SK-N-SH (cell line): Measurements from ENCODE around the gene LRRK2. TPM values are rescaled to one million over a fixed set of nuclear protein-coding genes. Genes with fewer than 3 reads are reported as not detected.

ENCODE experiments used
- CTCF ChIA-PET: fragments of 300-600, 350-600 bp; formaldehyde crosslinking; extraction: SDS; loops from one replicate; lab custom pipeline; 2021; lab: Yijun Ruan, JAX
- POLR2A ChIA-PET: fragments of 350-600 bp; sonication (Branson Sonifier 250); formaldehyde crosslinking; extraction: SDS; loops from one replicate; lab custom pipeline; 2020; ENCODE audit warnings: antibody characterized with exemption, inconsistent platforms; lab: Yijun Ruan, JAX
- DNase-seq: peaks from one replicate; pipeline ENCODE4 v3.0.0; 2012
- H2AFZ ChIP-seq: fragments of 200-600 bp; sonication (generic); 2 replicates; pipeline ENCODE4 v1.8.1; 2016; ENCODE audit warnings: antibody characterized with exemption, mild to moderate bottlenecking, low read depth
- H3F3A ChIP-seq: fragments of 200-600 bp; sonication (generic); replicated peaks from 2 replicates; pipeline ENCODE3; 2016; ENCODE audit warnings: antibody characterized with exemption, mild to moderate bottlenecking; ENCODE audit not compliant: insufficient read depth
- H3K27ac ChIP-seq, 2 experiments: fragments of 200-500 bp in 1 of 2; fragments of 200-600 bp in 1 of 2; sonication (Bioruptor generic) in 1 of 2; sonication (generic), shearing (Covaris generic) in 1 of 2; 2 replicates each; pipeline versions ENCODE4 v1.5.1 to v1.6.1; 2014 to 2016; ENCODE audit warnings: low read depth in 2 of 2, inconsistent platforms in 1 of 2, low read length in 1 of 2, mild to moderate bottlenecking in 1 of 2, mixed read lengths in 1 of 2
- H3K27me3 ChIP-seq: fragments of 200-600 bp; sonication (generic), shearing (Covaris generic); 2 replicates; pipeline ENCODE4 v1.6.1; 2016; ENCODE audit warnings: mixed run types; ENCODE audit not compliant: insufficient read depth
- H3K36me3 ChIP-seq, 2 experiments: fragments of 200-500 bp in 1 of 2; fragments of 200-600 bp in 1 of 2; sonication (Bioruptor generic) in 1 of 2; sonication (generic) in 1 of 2; replicated peaks in 1 of 2; 2 replicates each; pipeline versions ENCODE3 to v1.5.1; 2014 to 2016; ENCODE audit warnings: low read length in 1 of 2, mild to moderate bottlenecking in 1 of 2; ENCODE audit not compliant: insufficient read depth in 2 of 2, control insufficient read depth in 1 of 2
- H3K4me1 ChIP-seq, 2 experiments: fragments of 200-500 bp in 1 of 2; fragments of 200-600 bp in 1 of 2; sonication (Bioruptor generic) in 1 of 2; sonication (generic), shearing (Covaris generic) in 1 of 2; 2 replicates each; pipeline versions ENCODE4 v1.5.1 to v1.6.1; 2014 to 2016; ENCODE audit warnings: low read depth in 1 of 2, low read length in 1 of 2, mixed run types in 1 of 2; ENCODE audit not compliant: insufficient read depth in 2 of 2, control insufficient read depth in 1 of 2
- H3K4me2 ChIP-seq: fragments of 200-600 bp; sonication (generic), shearing (Covaris generic); 2 replicates; pipeline ENCODE4 v1.6.1; 2017; ENCODE audit warnings: mixed run types
- H3K4me3 ChIP-seq, 2 experiments: fragments of 200-500 bp in 1 of 2; fragments of 200-600 bp in 1 of 2; sonication (Bioruptor generic) in 1 of 2; sonication (generic), shearing (Covaris generic) in 1 of 2; 2 replicates each; pipeline versions ENCODE4 v1.5.1 to v1.8.1; 2014 to 2016; ENCODE audit warnings: low read depth in 2 of 2, inconsistent platforms in 1 of 2, low read length in 1 of 2, mild to moderate bottlenecking in 1 of 2, mixed read lengths in 1 of 2, moderate library complexity in 1 of 2
- H3K79me2 ChIP-seq: fragments of 200-600 bp; sonication (generic); 2 replicates; pipeline ENCODE4 v1.8.1; 2017; ENCODE audit warnings: mild to moderate bottlenecking; ENCODE audit not compliant: insufficient read depth
- H3K9ac ChIP-seq: fragments of 200-600 bp; sonication (generic); 2 replicates; pipeline ENCODE4 v1.6.1; 2017; ENCODE audit warnings: mixed run types
- H3K9me2 ChIP-seq: fragments of 200-600 bp; sonication (generic); 2 replicates; pipeline ENCODE4 v1.6.1; 2017; ENCODE audit warnings: mixed run types
- H3K9me3 ChIP-seq: fragments of 200-600 bp; sonication (generic); 2 replicates; pipeline ENCODE4 v1.6.1; 2017; ENCODE audit warnings: mixed run types, mild to moderate bottlenecking, moderate library complexity
- H4K20me1 ChIP-seq: fragments of 200-600 bp; sonication (generic); 2 replicates; pipeline ENCODE4 v1.6.1; 2017; ENCODE audit warnings: mild to moderate bottlenecking, mixed run types; ENCODE audit not compliant: insufficient read depth
- CHD2 ChIP-seq: fragments of 150-350 bp; IDR thresholded peaks from 2 replicates; pipeline ENCODE4 v1.6.1; 2018; ENCODE audit warnings: low read length; ENCODE audit not compliant: partially characterized antibody
- CTCF ChIP-seq: fragments of 200-600 bp; sonication (generic); IDR thresholded peaks from 2 replicates; pipeline ENCODE4 v1.6.1; 2017; ENCODE audit warnings: antibody characterized with exemption, mild to moderate bottlenecking, moderate library complexity
- GATA2 ChIP-seq: sonication (generic); formaldehyde crosslinking; IDR thresholded peaks from 2 replicates; pipeline ENCODE4 v1.5.0; 2020; ENCODE audit warnings: mild to moderate bottlenecking, missing genetic modification reagents
- JUND ChIP-seq: IDR thresholded peaks from 2 replicates; pipeline ENCODE4 v1.4.0; 2012
- MAX ChIP-seq: IDR thresholded peaks from 2 replicates; pipeline ENCODE4 v1.4.0; 2012; ENCODE audit warnings: low read depth
- MXI1 ChIP-seq: IDR thresholded peaks from 2 replicates; pipeline ENCODE4 v1.6.1; 2012; ENCODE audit warnings: mild to moderate bottlenecking, low read depth, low read length, improper control_type of control experiment
- NFIC ChIP-seq: IDR thresholded peaks from 2 replicates; pipeline ENCODE4 v1.4.0; 2012; ENCODE audit warnings: borderline replicate concordance
- NRF1 ChIP-seq: IDR thresholded peaks from 2 replicates; pipeline ENCODE4 v1.6.1; 2012; ENCODE audit warnings: low read depth, mild to moderate bottlenecking, low read length
- PBX3 ChIP-seq: IDR thresholded peaks from 2 replicates; pipeline ENCODE4; 2012
- POLR2AphosphoS5 ChIP-seq: IDR thresholded peaks from 2 replicates; pipeline ENCODE4 v1.6.1; 2012; ENCODE audit warnings: low read depth, low read length
- RAD21 ChIP-seq: IDR thresholded peaks from 2 replicates; pipeline ENCODE4 v1.6.1; 2012; ENCODE audit warnings: mild to moderate bottlenecking, low read length
- RCOR1 ChIP-seq: fragments of 150-350 bp; IDR thresholded peaks from 2 replicates; pipeline ENCODE4 v1.6.1; 2017; ENCODE audit warnings: antibody characterized with exemption, low read length
- REST ChIP-seq: IDR thresholded peaks from 2 replicates; pipeline ENCODE4 v1.6.1; 2012; ENCODE audit warnings: mild to moderate bottlenecking, low read depth, low read length, moderate library complexity
- RFX5 ChIP-seq: IDR thresholded peaks from 2 replicates; pipeline ENCODE4 v1.6.1; 2012; ENCODE audit warnings: mild to moderate bottlenecking, improper control_type of control experiment, low read length
- RXRA ChIP-seq: IDR thresholded peaks from 2 replicates; pipeline ENCODE4 v1.4.0; 2012; ENCODE audit warnings: low read depth, mild to moderate bottlenecking, borderline replicate concordance
- TCF12 ChIP-seq: IDR thresholded peaks from 2 replicates; pipeline ENCODE4 v1.4.0; 2012
- TEAD4 ChIP-seq: IDR thresholded peaks from 2 replicates; pipeline ENCODE4 v1.4.0; 2012; ENCODE audit warnings: mild to moderate bottlenecking, borderline replicate concordance; ENCODE audit not compliant: insufficient read depth
- WGBS: methylation state at CpG from one replicate; pipeline ENCODE4 v1.1.6; 2017; ENCODE audit warnings: low lambda C conversion rate; 5-methylcytosine and 5-hydroxymethylcytosine counted together
- polyA plus RNA-seq, 3 experiments: library from polyadenylated mRNA; depleted of rRNA; stranded (reverse); fragments of >200 nt; gene quantifications; 2 replicates each; pipeline ENCODE4 v1.2.3, GENCODE V29; 2012

LRRK2 gene
- polyA plus RNA-seq, 1 of the 3 experiments (the other 2 are of a cell fraction), result 0.08 TPM

- no peaks in the 10 kb centered on the region for H3K36me3 ChIP-seq
- no peaks in the 10 kb centered on the region for H3K27me3 ChIP-seq
- TF ChIP-seq NRF1 (no peak), PBX3 (no peak), RCOR1 (no peak), CTCF (no peak), JUND (no peak), MAX (no peak), CHD2 (no peak), MXI1 (no peak), RFX5 (no peak), GATA2 (CRISPR knock-in tag) (no peak), NFIC (no peak), TEAD4 (no peak), RXRA (no peak), POLR2AphosphoS5 (no peak), RAD21 (no peak), REST (no peak), TCF12 (no peak)
- no peaks in the 10 kb centered on the region for H3K79me2 ChIP-seq
- no peak for DNase-seq
- no peak overlapping the region for H2AFZ ChIP-seq
- H3K27ac ChIP-seq, result no peak overlapping the region
- ChIA-PET POLR2A (no interaction called here), CTCF (interaction anchor here (1.0 kb wide), 1 partner anchor 14 kb away, joined by 3 read pairs; no protein-coding TSS in a partner anchor)
- H3K4me3 ChIP-seq, result no peak overlapping the region
- no peak overlapping the region for H3K9ac ChIP-seq
- WGBS, result 72% methylated on average over 7 of the region's 7 CpGs
- H3K4me2 ChIP-seq, result no peak overlapping the region
- no peaks in the 10 kb centered on the region for H4K20me1 ChIP-seq
- no peaks in the 10 kb centered on the region for H3K4me1 ChIP-seq
- H3F3A ChIP-seq, result no peaks in the 10 kb centered on the region
- H3K9me2 ChIP-seq, result no peaks in the 10 kb centered on the region
- H3K9me3 ChIP-seq, result no peaks in the 10 kb centered on the region
These were observed 33.6 kb downstream of the LRRK2 start for GRCh38 chr12:40258371-40258770.
